Gastroesophageal sphincter (tissue), 4 donors: ENCODE measurements around the gene GPR132. TPM values are rescaled to one million over a fixed set of nuclear protein-coding genes. Genes with fewer than 3 reads are reported as not detected.

ENCODE experiments used
- ATAC-seq: fragments of 150-250 bp; one replicate; pipeline ENCODE4 v1.9.1; 2016; ENCODE audit warnings: mild to moderate bottlenecking, moderate library complexity
- H3K27ac ChIP-seq, 4 donors: fragments of 200-600 bp; sonication (generic) in 3 of 4; 1 replicate in 3 of 4; 2 replicates in 1 of 4; pipeline ENCODE4 v1.5.1; 2016 to 2019
- H3K27me3 ChIP-seq: fragments of 200-600 bp; sonication (generic); one replicate; pipeline ENCODE4 v1.5.1; 2019
- H3K36me3 ChIP-seq, 2 donors: fragments of 200-600 bp; sonication (generic); one replicate each; pipeline ENCODE4 v1.5.1; 2019; ENCODE audit warnings: control low read depth in 1 of 2
- H3K4me1 ChIP-seq, 3 donors: fragments of 200-600 bp; sonication (generic); 1 replicate in 2 of 3; 2 replicates in 1 of 3; pipeline ENCODE4 v1.5.1; 2016 to 2019; ENCODE audit warnings: control low read depth in 2 of 3
- H3K4me3 ChIP-seq, 2 donors: fragments of 200-600 bp; sonication (generic); one replicate each; pipeline ENCODE4 v1.5.1; 2019; ENCODE audit warnings: mild to moderate bottlenecking in 1 of 2, moderate library complexity in 1 of 2
- H3K9me3 ChIP-seq, 3 donors: fragments of 200-600 bp; sonication (generic); one replicate each; pipeline ENCODE4 v1.5.1; 2017 to 2019; ENCODE audit warnings: control low read depth in 2 of 3
- EP300 ChIP-seq: sonication (generic); formaldehyde crosslinking; IDR thresholded peaks from one replicate; pipeline ENCODE4 v1.6.1; 2017; ENCODE audit warnings: antibody characterized with exemption, mild to moderate bottlenecking
- POLR2A ChIP-seq, 2 donors: fragments of 450-650 bp; IDR thresholded peaks; one replicate each; pipeline ENCODE4 v1.6.1; 2017; ENCODE audit warnings: antibody characterized with exemption in 2 of 2, mild to moderate bottlenecking in 2 of 2, moderate library complexity in 1 of 2
- POLR2AphosphoS5 ChIP-seq: sonication (generic); formaldehyde crosslinking; IDR thresholded peaks from one replicate; pipeline ENCODE4 v1.6.1; 2017; ENCODE audit warnings: antibody characterized with exemption
- WGBS, 2 donors: methylation state at CpG; one replicate each; pipeline ENCODE4 v1.1.5; 2018; ENCODE audit warnings: low coverage in 1 of 2; 5-methylcytosine and 5-hydroxymethylcytosine counted together
- total RNA-seq, 4 donors: library from RNA; depleted of rRNA; stranded (reverse); fragments of >200 nt; gene quantifications; one replicate each; pipeline ENCODE4 v1.1.0, GENCODE V29; 2016
- TF ChIP-seq, protein P1 (sequence below), 4 experiments: fragments of 200-600 bp in 2 of 4; fragments of 450-650 bp in 2 of 4; sonication (generic) in 1 of 4; IDR thresholded peaks; one replicate each; pipeline ENCODE4 v1.5.1; 2017 to 2019; ENCODE audit warnings: antibody characterized with exemption in 4 of 4, mild to moderate bottlenecking in 2 of 4, moderate library complexity in 2 of 4

Gene GPR132
- total RNA-seq, 4 donors from 2014 or later = 1.0 to 3.2 (median 2.1) TPM

DNA sequence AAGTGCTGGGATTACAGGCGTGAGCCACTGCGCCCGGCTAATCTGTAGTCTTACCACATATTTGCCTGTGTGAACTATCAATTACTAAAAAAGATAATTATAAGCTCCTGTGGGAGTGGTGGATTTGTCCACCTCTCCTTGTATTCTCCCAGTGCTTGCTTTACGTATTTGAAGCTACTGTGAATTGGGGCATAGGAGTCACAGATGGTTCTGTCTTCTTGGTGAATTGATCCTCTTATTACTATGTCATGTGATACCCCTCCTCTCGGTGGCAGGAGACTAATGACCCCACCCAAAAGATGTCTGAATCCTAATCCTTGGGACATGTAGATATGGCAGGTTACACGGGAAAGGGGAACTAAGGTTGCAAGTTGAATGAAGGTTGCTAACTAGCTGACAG lies 11.8 kb downstream of the GPR132 start:
- no peak for ATAC-seq
- H3K36me3 ChIP-seq = no peaks in the 10 kb centered on the region
- peaks cover 0 to under 1% (median 0%) of the 10 kb centered on the region in 3 donors for H3K4me1 ChIP-seq
- H3K4me3 ChIP-seq = no peak overlapping the region
- peaks cover 11% of the 10 kb centered on the region for H3K27me3 ChIP-seq
- no peaks in the 10 kb centered on the region for H3K9me3 ChIP-seq
- H3K27ac ChIP-seq = no peak overlapping the region
- TF ChIP-seq EP300 = no peak
- no peak for TF ChIP-seq POLR2A (IDR thresholded peaks at IDR 0.05)
- no peak for TF ChIP-seq POLR2AphosphoS5
- TF ChIP-seq, protein P1, sequence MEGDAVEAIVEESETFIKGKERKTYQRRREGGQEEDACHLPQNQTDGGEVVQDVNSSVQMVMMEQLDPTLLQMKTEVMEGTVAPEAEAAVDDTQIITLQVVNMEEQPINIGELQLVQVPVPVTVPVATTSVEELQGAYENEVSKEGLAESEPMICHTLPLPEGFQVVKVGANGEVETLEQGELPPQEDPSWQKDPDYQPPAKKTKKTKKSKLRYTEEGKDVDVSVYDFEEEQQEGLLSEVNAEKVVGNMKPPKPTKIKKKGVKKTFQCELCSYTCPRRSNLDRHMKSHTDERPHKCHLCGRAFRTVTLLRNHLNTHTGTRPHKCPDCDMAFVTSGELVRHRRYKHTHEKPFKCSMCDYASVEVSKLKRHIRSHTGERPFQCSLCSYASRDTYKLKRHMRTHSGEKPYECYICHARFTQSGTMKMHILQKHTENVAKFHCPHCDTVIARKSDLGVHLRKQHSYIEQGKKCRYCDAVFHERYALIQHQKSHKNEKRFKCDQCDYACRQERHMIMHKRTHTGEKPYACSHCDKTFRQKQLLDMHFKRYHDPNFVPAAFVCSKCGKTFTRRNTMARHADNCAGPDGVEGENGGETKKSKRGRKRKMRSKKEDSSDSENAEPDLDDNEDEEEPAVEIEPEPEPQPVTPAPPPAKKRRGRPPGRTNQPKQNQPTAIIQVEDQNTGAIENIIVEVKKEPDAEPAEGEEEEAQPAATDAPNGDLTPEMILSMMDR (IDR thresholded peaks at IDR 0.05) = no peak
- 70 to 87% methylated on average over 2 to 5 of the region's 6 CpGs for WGBS, 2 donors

DNA sequence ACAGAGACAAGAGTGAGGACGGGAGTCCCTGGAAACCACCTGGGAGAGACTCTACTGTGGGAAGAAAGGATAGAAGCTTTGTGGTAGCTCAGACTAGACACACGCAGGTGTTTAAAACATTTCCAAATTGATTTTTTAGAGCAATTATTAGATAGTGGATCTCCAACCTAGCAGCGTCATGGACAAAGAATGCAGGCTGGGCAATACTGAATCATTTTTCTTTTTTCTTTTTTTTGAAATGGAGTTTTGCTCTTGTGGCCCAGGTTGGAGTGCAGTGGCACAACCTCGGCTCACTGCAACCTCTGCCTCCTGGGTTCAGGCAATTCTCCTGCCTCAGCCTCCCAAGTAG lies 13.1 kb downstream of the GPR132 start:
- WGBS, 2 donors = 79 to 86% methylated on average over 2 to 3 of the region's 4 CpGs
- no peak for ATAC-seq
- H3K27ac ChIP-seq = no peak overlapping the region
- H3K4me3 ChIP-seq = no peak overlapping the region
- no peaks in the 10 kb centered on the region for H3K4me1 ChIP-seq
- TF ChIP-seq POLR2AphosphoS5 = no peak
- TF ChIP-seq POLR2A (IDR thresholded peaks at IDR 0.05) = no peak
- TF ChIP-seq, protein P1 (IDR thresholded peaks at IDR 0.05) = no peak
- TF ChIP-seq EP300 = no peak
- no peaks in the 10 kb centered on the region for H3K36me3 ChIP-seq
- no peaks in the 10 kb centered on the region for H3K9me3 ChIP-seq
- peaks cover 11% of the 10 kb centered on the region for H3K27me3 ChIP-seq

DNA sequence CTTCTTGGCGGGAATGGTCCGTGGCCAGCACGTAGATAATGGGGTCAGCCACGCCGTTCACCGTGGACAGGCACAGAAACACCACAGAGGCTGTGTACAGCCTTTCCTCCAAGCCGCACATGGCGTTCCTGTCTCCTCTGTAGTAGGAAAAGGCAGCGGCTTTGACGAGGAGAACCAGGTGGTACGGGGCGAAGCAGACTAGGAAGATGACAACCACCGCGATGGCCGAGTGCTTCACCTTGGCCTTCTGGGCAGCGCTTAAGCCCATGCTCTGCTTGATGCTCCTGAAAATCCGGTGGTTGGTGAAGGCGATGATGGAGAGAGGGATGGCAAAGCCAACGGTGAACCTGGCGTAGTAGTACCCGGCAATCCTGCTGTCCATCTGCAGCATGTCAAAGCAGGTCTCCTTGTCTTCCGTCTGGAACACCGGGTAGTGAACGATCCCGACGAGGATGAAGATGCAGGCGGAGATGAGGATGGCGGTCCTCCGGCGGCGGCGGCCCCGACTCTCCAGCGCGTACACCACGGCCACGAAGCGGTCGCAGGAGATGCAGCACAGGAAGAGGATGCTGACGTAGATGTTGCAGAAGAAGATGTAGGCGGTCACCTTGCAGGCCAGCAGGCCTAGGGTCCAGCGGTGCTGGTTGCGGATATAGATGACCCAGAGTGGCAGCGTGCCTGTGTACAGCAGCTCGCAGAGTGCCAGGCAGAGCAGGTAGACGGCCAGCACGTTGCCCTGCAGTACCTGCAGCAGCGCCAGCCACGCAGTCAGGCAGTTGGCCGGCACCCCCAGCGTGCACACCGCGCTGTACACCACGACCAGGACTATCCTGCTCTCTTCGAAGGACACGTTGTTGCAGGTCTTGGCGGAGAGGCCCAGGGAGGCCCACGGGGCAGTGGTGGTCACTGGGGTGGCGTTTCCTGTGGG lies 13.8 kb downstream of the GPR132 start:
- TF ChIP-seq POLR2AphosphoS5 = no peak
- TF ChIP-seq, protein P1 (IDR thresholded peaks at IDR 0.05) = no peak
- ATAC-seq = no peak
- H3K4me1 ChIP-seq = no peaks in the 10 kb centered on the region
- no peak overlapping the region for H3K27ac ChIP-seq
- no peaks in the 10 kb centered on the region for H3K36me3 ChIP-seq
- H3K4me3 ChIP-seq = no peak overlapping the region
- peaks cover 11% of the 10 kb centered on the region for H3K27me3 ChIP-seq
- WGBS, 2 donors = 84 to 96% methylated on average over 8 to 9 of the region's 59 CpGs
- H3K9me3 ChIP-seq = no peaks in the 10 kb centered on the region

GRCh38 chr14:105050551-105050897 lies 14.7 kb downstream of the GPR132 start:
- no peaks in the 10 kb centered on the region for H3K9me3 ChIP-seq
- peaks cover 11% of the 10 kb centered on the region for H3K27me3 ChIP-seq
- H3K4me3 ChIP-seq = no peak overlapping the region
- no peaks in the 10 kb centered on the region for H3K36me3 ChIP-seq
- peaks cover 0 to 8% (median 0%) of the 10 kb centered on the region in 3 donors for H3K4me1 ChIP-seq
- no CpG with 5 or more reads among the region's 10 CpGs for WGBS, 2 donors
- no peak for TF ChIP-seq POLR2AphosphoS5
- TF ChIP-seq, protein P1 (IDR thresholded peaks at IDR 0.05) = no peak
- no peak overlapping the region for H3K27ac ChIP-seq
- ATAC-seq = no peak
